GM23248 (cell line): ENCODE results near the gene GRIA1.

Experiments used
- EZH2 ChIP-seq: fragments of 200-600 bp; sonication (generic); IDR thresholded peaks from 2 replicates; pipeline ENCODE4 v1.6.1; 2018; ENCODE audit warnings: antibody characterized with exemption, mild to moderate bottlenecking; ENCODE audit not compliant: insufficient read depth, poor library complexity, severe bottlenecking
- EZH2phosphoT487 ChIP-seq: fragments of 200-600 bp; sonication (generic); IDR thresholded peaks from 2 replicates; pipeline ENCODE4 v1.6.1; 2018; ENCODE audit warnings: antibody characterized with exemption, moderate library complexity, mild to moderate bottlenecking, low read depth; ENCODE audit not compliant: insufficient read depth

DNA sequence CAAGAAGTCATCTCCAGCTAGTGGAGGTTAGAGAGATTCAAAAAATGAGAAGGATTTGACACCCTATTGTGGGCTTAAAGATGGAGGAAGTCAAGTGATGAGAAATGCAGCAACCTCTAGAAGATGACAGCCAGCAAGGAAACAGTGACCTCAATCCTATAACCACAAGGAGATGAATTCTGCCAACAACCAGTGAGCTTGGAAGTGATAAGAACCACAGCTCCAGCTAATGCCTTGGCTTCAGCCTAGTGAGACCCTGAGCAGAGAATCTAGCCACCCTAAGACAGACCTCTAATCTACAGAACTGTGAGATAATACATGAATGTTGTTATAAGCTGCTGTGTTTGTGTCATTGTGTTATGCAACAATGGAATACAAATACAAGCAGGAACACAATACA, 262.4 kb downstream of the GRIA1 start:
- TF ChIP-seq EZH2 (no peak), EZH2phosphoT487 (no peak)
